ENCODE measurements around the gene SPO11.

SPO11 gene

DNA sequence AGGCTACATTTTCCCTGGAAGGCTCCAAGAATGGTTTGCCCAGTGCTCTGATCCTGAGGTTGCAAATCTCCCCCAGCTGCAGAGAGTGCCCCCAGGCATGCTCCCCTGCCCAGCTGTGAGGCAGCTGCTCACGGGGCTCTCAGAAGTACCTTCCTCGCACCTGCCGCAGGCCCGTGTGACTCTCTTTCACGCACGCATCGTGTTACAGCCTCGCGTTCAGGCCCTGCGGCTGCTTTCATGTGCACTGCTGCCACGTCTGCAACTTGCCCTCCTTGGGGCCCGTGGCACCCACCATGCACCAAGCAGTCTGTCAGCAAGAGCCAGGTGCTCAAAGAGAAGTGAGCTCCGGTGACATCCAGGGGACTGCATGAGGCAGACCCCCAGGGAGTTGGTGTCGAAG, 28.6 kb upstream of the SPO11 start:
- H3K4me3 ChIP-seq (replicated peaks; ENCODE audit: low read depth, low read length): no peak overlapping the region
- TF ChIP-seq, protein P1, sequence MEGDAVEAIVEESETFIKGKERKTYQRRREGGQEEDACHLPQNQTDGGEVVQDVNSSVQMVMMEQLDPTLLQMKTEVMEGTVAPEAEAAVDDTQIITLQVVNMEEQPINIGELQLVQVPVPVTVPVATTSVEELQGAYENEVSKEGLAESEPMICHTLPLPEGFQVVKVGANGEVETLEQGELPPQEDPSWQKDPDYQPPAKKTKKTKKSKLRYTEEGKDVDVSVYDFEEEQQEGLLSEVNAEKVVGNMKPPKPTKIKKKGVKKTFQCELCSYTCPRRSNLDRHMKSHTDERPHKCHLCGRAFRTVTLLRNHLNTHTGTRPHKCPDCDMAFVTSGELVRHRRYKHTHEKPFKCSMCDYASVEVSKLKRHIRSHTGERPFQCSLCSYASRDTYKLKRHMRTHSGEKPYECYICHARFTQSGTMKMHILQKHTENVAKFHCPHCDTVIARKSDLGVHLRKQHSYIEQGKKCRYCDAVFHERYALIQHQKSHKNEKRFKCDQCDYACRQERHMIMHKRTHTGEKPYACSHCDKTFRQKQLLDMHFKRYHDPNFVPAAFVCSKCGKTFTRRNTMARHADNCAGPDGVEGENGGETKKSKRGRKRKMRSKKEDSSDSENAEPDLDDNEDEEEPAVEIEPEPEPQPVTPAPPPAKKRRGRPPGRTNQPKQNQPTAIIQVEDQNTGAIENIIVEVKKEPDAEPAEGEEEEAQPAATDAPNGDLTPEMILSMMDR (IDR thresholded peaks at IDR 0.05; ENCODE audit: insufficient read depth, low read length, poor library complexity, severe bottlenecking): no peak
- DNase-seq (ENCODE audit: extremely low read depth, insufficient read length): no peak
- no peaks in the 10 kb centered on the region for H3K27me3 ChIP-seq (replicated peaks; ENCODE audit: control insufficient read depth, insufficient read depth, low read length)
- H3K36me3 ChIP-seq (ENCODE audit: control insufficient read depth, insufficient read depth, low read length): no peaks in the 10 kb centered on the region

DNA sequence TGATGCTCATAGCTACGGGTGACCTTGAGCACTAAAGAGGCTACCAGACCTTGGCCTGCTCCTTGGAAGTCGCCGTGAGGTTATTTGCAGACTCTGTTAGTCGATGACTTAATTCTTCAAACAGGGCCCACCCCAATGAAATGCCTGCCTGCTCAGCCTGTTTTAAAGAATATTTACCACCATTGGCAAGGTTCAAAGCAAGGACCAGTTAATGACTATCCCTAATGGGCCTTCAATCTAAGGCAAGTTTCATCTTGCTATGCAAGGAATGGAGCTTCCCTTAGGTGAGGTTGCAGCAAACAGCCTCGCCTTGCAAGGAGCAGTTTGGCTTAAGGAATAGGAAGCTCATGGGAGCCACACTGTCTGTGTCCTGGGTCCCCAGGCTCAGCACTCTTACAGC, 22.9 kb upstream of the SPO11 start:
- H3K36me3 ChIP-seq (ENCODE audit: control insufficient read depth, insufficient read depth, low read length): no peaks in the 10 kb centered on the region
- DNase-seq (ENCODE audit: extremely low read depth, insufficient read length): no peak
- TF ChIP-seq, protein P1 (IDR thresholded peaks at IDR 0.05; ENCODE audit: insufficient read depth, low read length, poor library complexity, severe bottlenecking): no peak
- no peaks in the 10 kb centered on the region; the same call in 1 of the 2 replicates for H3K27me3 ChIP-seq (replicated peaks; ENCODE audit: control insufficient read depth, insufficient read depth, low read length)
- no peak overlapping the region for H3K4me3 ChIP-seq (replicated peaks; ENCODE audit: low read depth, low read length)

DNA sequence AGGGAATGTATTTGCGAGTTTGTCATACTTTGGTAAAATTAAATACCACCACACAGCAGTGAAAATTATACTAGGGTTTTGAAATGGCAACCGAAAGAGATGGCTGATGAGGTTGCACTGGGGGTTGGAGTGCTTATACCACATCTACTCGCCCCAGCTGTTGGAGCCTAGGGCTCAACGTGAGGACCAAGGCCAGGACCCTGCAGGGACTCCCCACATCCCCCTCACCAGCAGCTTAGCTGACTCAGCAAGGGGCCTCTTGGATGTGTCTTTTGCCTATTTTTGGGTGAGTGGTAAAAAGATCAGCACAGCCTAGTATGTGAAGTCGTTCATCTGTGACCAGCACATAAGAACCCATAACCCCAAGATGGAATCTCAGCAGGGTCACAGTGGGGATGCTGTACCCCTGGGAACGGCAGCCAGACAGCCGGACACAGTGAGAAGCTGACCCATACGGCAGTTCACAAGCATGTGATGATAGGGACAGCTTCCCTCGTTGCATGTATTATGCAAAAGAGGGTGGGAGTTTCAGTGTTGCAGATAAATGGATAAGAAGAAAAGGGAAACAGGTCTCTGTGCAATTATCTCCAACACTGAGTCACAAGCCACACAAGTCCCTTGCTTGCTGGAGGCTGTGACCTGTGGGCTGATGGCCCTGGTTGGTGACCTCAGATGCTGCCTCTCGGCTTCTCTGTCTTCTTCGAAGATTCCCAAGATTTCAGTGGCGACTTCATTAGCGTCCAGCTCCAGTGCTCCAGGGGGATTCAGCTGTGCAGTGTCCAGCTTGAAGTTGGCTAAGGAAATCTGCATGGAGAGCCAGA, 20.9 kb upstream of the SPO11 start:
- Histone ChIP-seq H3K36me3 (ENCODE audit: control insufficient read depth, insufficient read depth, low read length) (no peaks in the 10 kb centered on the region), H3K4me3 (replicated peaks; ENCODE audit: low read depth, low read length) (no peak overlapping the region), H3K27me3 (replicated peaks; ENCODE audit: control insufficient read depth, insufficient read depth, low read length) (no peaks in the 10 kb centered on the region; the same call in 1 of the 2 replicates)
- TF ChIP-seq, protein P1 (IDR thresholded peaks at IDR 0.05; ENCODE audit: insufficient read depth, low read length, poor library complexity, severe bottlenecking): no peak
- peak; percentile 18 for DNase-seq (ENCODE audit: extremely low read depth, insufficient read length)

DNA sequence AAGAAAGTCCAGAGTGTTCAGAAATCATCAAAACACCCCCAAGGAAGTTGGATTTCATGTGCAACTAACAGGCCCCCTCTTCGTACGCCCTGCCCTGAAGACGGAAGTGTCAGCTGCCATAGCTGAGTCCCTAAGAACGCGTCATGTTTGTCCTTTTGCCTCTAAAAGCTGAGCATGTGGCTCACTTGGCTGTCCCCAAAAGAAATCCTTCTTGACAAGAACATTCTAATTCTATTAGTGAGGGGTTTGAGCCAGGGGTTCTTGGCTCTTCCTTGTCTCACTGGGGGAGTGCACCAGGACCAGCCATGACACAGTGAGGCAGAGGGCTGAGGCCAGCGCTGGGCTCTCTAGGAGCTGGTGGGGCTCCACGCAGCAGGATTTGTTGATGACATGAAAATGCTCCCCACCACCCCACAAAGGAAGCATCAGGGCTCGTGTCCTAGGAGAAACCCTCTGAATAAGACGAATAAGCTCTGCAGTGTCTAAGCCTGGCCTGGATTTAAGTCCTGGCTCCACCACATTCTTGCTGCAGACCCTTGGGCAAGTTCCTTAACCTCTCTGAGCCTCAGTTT, 20.0 kb upstream of the SPO11 start:
- no peak for DNase-seq (ENCODE audit: extremely low read depth, insufficient read length)
- Histone ChIP-seq H3K27me3 (replicated peaks; ENCODE audit: control insufficient read depth, insufficient read depth, low read length) (no peaks in the 10 kb centered on the region; the same call in 1 of the 2 replicates), H3K36me3 (ENCODE audit: control insufficient read depth, insufficient read depth, low read length) (no peaks in the 10 kb centered on the region), H3K4me3 (replicated peaks; ENCODE audit: low read depth, low read length) (no peak overlapping the region)
- TF ChIP-seq, protein P1 (IDR thresholded peaks at IDR 0.05; ENCODE audit: insufficient read depth, low read length, poor library complexity, severe bottlenecking): no peak

DNA sequence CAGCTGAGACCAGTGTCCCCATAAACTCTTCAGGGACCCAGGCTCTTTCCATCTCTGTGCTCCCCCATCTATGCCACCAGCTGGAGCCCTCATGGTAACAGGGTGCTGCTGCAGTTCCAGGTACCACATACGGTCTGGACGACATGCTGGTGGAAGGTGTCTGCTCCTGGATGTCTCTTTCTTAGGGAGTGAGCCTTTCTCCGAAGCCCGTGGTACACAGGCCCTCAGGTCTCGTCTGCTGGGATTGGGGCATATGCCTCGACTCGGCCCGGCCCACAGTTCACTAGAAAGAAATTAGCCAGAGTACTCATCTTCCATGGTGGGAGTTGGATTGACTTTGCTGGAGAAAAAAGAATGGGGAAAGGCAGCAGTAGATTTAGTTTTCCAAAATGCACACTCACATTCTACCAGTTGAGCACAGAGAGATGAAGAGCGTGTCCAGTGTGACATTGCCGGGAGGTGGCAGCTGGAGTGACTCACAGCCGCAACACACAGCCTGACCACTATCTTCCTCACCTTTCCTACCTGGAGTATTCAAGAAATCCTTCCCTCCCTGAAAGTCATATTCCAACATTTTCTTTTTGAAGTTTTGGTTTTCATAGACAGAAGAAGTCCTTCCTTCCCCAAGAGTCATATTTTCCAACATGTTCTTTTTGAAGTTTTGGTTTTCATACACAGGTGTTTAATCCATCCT, 18.6 kb upstream of the SPO11 start:
- DNase-seq (ENCODE audit: extremely low read depth, insufficient read length): no peak
- H3K36me3 ChIP-seq (ENCODE audit: control insufficient read depth, insufficient read depth, low read length): no peaks in the 10 kb centered on the region
- no peak overlapping the region for H3K4me3 ChIP-seq (replicated peaks; ENCODE audit: low read depth, low read length)
- TF ChIP-seq, protein P1 (IDR thresholded peaks at IDR 0.05; ENCODE audit: insufficient read depth, low read length, poor library complexity, severe bottlenecking): no peak
- no peaks in the 10 kb centered on the region; the same call in 1 of the 2 replicates for H3K27me3 ChIP-seq (replicated peaks; ENCODE audit: control insufficient read depth, insufficient read depth, low read length)
